Panc1 (cell line): ENCODE data around the gene GRM1.

Experiments used
- POLR2AphosphoS5 ChIP-seq: IDR thresholded peaks from 2 replicates; pipeline ENCODE4 v1.6.1; 2012; ENCODE audit warnings: mild to moderate bottlenecking, low read depth, low read length, moderate library complexity
- TF ChIP-seq, protein P1 (sequence below): fragments of 450-650 bp; IDR thresholded peaks from 2 replicates; pipeline ENCODE4 v1.5.1; 2017; ENCODE audit warnings: mild to moderate bottlenecking
- TF ChIP-seq, protein P2 (sequence below), 2 experiments: IDR thresholded peaks; 2 replicates each; pipeline ENCODE4 v1.6.1; 2011 to 2012; ENCODE audit warnings: low read depth in 2 of 2, control low read depth in 1 of 2, low read length in 1 of 2, mild to moderate bottlenecking in 1 of 2, moderate library complexity in 1 of 2; ENCODE audit not compliant: insufficient read depth in 1 of 2

DNA sequence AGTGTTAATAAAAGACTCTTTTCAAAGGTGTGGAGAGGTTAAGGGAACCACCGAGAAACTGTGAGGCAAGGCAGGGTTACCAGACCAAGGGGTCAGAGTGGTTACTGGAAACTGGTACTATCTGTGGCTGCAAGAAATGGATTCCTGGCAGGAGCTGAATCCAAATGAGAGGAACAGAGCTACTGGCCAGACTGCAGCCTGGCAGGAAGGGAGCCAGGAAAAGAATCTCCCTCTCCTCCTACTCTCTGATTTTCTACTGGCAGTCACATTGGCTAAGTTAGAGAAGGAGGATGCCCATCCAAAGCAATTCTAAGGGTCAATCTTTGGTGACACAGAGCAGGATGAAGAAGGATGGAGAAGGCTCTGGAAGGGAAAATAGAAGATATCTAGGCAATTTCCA lies 211.5 kb downstream of the GRM1 start:
- TF ChIP-seq, protein P1, sequence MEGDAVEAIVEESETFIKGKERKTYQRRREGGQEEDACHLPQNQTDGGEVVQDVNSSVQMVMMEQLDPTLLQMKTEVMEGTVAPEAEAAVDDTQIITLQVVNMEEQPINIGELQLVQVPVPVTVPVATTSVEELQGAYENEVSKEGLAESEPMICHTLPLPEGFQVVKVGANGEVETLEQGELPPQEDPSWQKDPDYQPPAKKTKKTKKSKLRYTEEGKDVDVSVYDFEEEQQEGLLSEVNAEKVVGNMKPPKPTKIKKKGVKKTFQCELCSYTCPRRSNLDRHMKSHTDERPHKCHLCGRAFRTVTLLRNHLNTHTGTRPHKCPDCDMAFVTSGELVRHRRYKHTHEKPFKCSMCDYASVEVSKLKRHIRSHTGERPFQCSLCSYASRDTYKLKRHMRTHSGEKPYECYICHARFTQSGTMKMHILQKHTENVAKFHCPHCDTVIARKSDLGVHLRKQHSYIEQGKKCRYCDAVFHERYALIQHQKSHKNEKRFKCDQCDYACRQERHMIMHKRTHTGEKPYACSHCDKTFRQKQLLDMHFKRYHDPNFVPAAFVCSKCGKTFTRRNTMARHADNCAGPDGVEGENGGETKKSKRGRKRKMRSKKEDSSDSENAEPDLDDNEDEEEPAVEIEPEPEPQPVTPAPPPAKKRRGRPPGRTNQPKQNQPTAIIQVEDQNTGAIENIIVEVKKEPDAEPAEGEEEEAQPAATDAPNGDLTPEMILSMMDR, result no peak
- TF ChIP-seq POLR2AphosphoS5, result no peak
- TF ChIP-seq, protein P2, sequence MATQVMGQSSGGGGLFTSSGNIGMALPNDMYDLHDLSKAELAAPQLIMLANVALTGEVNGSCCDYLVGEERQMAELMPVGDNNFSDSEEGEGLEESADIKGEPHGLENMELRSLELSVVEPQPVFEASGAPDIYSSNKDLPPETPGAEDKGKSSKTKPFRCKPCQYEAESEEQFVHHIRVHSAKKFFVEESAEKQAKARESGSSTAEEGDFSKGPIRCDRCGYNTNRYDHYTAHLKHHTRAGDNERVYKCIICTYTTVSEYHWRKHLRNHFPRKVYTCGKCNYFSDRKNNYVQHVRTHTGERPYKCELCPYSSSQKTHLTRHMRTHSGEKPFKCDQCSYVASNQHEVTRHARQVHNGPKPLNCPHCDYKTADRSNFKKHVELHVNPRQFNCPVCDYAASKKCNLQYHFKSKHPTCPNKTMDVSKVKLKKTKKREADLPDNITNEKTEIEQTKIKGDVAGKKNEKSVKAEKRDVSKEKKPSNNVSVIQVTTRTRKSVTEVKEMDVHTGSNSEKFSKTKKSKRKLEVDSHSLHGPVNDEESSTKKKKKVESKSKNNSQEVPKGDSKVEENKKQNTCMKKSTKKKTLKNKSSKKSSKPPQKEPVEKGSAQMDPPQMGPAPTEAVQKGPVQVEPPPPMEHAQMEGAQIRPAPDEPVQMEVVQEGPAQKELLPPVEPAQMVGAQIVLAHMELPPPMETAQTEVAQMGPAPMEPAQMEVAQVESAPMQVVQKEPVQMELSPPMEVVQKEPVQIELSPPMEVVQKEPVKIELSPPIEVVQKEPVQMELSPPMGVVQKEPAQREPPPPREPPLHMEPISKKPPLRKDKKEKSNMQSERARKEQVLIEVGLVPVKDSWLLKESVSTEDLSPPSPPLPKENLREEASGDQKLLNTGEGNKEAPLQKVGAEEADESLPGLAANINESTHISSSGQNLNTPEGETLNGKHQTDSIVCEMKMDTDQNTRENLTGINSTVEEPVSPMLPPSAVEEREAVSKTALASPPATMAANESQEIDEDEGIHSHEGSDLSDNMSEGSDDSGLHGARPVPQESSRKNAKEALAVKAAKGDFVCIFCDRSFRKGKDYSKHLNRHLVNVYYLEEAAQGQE (IDR thresholded peaks at IDR 0.05; ENCODE audit: insufficient read depth in 1 of 2, low read depth in 2 of 2, low read length in 1 of 2), result no peak
